Articular chondrocyte of knee joint (primary cell): ENCODE results near the gene SPDYE1. TPM values are rescaled to one million over a fixed set of nuclear protein-coding genes. Genes with fewer than 3 reads are reported as not detected.

ENCODE experiments used
- total RNA-seq: library from RNA; depleted of rRNA; stranded (reverse); fragments of >200 nt; gene quantifications from 2 replicates; pipeline ENCODE4 v1.2.3, GENCODE V29; 2012

The SPDYE1 gene, protein sequence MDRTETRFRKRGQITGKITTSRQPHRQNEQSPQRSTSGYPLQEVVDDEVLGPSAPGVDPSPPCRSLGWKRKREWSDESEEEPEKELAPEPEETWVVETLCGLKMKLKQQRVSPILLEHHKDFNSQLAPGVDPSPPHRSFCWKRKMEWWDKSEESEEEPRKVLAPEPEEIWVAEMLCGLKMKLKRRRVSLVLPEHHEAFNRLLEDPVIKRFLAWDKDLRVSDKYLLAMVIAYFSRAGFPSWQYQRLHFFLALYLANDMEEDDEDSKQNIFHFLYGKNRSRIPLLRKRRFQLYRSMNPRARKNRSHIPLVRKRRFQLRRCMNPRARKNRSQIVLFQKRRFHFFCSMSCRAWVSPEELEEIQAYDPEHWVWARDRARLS
- not detected in 2 replicates for total RNA-seq

DNA sequence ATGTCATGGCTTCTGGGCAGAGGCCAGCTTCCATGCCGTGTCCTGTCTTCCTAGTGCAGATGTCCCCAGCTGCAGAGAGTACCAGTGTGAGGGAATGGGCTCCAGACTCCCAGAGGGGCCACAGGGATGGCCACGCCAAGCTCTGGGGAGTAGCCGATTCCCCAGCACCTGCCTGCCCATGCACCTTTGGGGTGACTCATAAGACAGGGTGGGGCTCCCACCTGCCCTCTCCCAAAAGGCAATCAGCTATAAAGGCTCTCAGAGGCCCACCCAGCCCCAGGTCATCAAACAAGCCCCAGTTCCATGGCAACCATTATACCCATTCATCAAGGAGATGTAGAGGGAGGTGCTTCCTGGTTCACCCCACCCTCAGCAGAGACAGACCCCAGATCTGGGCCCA lies at the start of gene SPDYE1:
TSS of gene SPDYE1 (plus strand) at position 366 of the 400 bp plus-strand sequence. CDS start 2,053 bp downstream, outside the sequence.

DNA sequence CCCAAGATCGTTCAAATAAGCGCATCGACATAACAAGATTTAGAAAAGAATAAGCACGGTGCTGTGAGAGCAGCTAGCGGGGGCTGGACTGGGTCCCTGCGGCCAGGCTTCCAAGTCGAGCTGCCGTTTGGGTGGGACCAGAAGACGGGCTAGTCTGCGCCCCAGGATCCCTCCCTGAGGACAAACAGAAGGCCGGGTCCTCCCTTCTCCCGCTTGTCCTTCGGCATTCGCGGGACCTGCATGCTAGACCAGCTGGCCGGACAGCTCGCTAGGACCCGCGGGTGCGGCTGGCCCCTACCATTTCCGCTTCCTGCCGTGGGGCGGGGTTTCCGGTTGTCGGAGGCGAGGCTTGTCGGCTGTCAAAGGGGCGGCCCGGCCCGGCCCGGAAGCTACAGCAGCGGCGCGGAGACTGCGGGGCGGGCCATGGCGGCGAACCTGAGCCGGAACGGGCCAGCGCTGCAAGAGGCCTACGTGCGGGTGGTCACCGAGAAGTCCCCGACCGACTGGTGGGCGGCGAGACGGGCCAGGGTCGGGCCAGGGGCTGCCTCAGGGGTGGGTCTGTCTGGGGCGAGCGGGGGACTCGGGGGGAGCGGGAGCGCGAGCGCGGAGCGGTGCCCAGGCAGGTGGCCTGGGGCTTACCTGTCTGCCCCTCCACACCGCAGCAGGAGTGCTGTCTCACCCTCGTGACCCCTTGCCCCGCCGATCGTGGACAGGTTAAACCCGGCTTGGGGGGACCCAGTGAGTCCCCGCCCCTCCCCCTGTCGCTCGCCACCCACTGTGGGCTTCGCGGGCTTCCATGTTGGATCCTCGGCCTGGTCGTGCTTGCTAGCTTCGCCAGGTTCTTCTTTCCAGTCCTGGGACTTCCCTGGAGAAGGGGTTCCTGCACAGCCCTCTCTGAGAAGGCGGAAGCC lies 46.9 kb downstream of the SPDYE1 start, which contains the start of gene DBNL:
TSS of gene DBNL (plus strand) at position 388 of the 911 bp plus-strand sequence. CDS start at position 424, 36 bp downstream.

Other genes starting within 250 kb of the SPDYE1 start
- gene BLVRA, start 239.2 kb upstream of the SPDYE1 start, total RNA-seq = 31.0 and 36.3 TPM in 2 replicates
- 82.7 and 88.0 TPM in 2 replicates for gene MRPS24, start 128.4 kb upstream of the SPDYE1 start, total RNA-seq
- 28.9 and 37.1 TPM in 2 replicates for gene URGCP, start 91.3 kb upstream of the SPDYE1 start, total RNA-seq
- 17.6 and 22.9 TPM in 2 replicates for gene UBE2D4, start 71.5 kb upstream of the SPDYE1 start, total RNA-seq
- gene DBNL, start 46.8 kb downstream of the SPDYE1 start, total RNA-seq = 108 TPM in 2 replicates
- gene PGAM2, start 67.7 kb downstream of the SPDYE1 start, total RNA-seq = 0.32 and 0.65 TPM in 2 replicates
- gene POLM, start 84.6 kb downstream of the SPDYE1 start, total RNA-seq = 14.9 and 24.2 TPM in 2 replicates
- 139 and 216 TPM in 2 replicates for gene AEBP1, start 106.4 kb downstream of the SPDYE1 start, total RNA-seq
- 65.5 and 73.4 TPM in 2 replicates for gene POLD2, start 125.7 kb downstream of the SPDYE1 start, total RNA-seq
- gene MYL7, start 143.4 kb downstream of the SPDYE1 start, total RNA-seq = not detected in 2 replicates
- 0.22 and 0.52 TPM in 2 replicates for gene GCK, start 191.5 kb downstream of the SPDYE1 start, total RNA-seq
- 82.8 and 104 TPM in 2 replicates for gene YKT6, start 203.1 kb downstream of the SPDYE1 start, total RNA-seq